GM19025 (cell line): ENCODE measurements around the gene BCO2.

Experiments
- ATAC-seq: cut with Tn5 transposase; IDR thresholded peaks from one replicate; pipeline ENCODE4 v1.9.1; 2021; ENCODE audit warnings: mild to moderate bottlenecking, low read depth, moderate library complexity; ENCODE audit not compliant: unreplicated experiment

Gene BCO2

GRCh38 chr11:112237451-112237850 lies 62.1 kb downstream of the BCO2 start:
- no peak for ATAC-seq

- ATAC-seq: no peak
Measured at GRCh38 chr11:112238041-112238440, 62.7 kb downstream of the BCO2 start.

- ATAC-seq: no peak
Measured at GRCh38 chr11:112241486-112241885, 66.2 kb downstream of the BCO2 start.

GRCh38 chr11:112247201-112247600 lies 71.9 kb downstream of the BCO2 start:
- ATAC-seq: no peak

- ATAC-seq: no peak
Measured at GRCh38 chr11:112248201-112248600, 72.9 kb downstream of the BCO2 start.

GRCh38 chr11:112249871-112250610 lies 74.7 kb downstream of the BCO2 start:
- no peak for ATAC-seq

GRCh38 chr11:112253605-112254242 lies 78.4 kb downstream of the BCO2 start:
- ATAC-seq: no peak

- ATAC-seq: no peak
Measured at GRCh38 chr11:112255067-112255720, 79.9 kb downstream of the BCO2 start.

- ATAC-seq: no peak
Measured at GRCh38 chr11:112260490-112260889, 85.2 kb downstream of the BCO2 start, which contains the start of gene PLET1. Gene PLET1, minus strand, starts transcription at chr11:112260860. Its CDS starts 271 bp downstream, at chr11:112260589.

- no peak for ATAC-seq
Measured at GRCh38 chr11:112265659-112266409, 90.5 kb downstream of the BCO2 start.

GRCh38 chr11:112266410-112266778 lies 91.1 kb downstream of the BCO2 start:
- ATAC-seq: no peak

GRCh38 chr11:112267188-112267591 lies 91.9 kb downstream of the BCO2 start:
- ATAC-seq: no peak

GRCh38 chr11:112268406-112268805 lies 93.1 kb downstream of the BCO2 start:
- ATAC-seq: no peak
